ENCODE measurements around the gene LENG8.

GRCh38 chr19:54453921-54454780 is 5.2 kb downstream of the LENG8 start:
- no peak for TF ChIP-seq POLR2A (IDR thresholded peaks at IDR 0.05)
- TF ChIP-seq, protein P1, sequence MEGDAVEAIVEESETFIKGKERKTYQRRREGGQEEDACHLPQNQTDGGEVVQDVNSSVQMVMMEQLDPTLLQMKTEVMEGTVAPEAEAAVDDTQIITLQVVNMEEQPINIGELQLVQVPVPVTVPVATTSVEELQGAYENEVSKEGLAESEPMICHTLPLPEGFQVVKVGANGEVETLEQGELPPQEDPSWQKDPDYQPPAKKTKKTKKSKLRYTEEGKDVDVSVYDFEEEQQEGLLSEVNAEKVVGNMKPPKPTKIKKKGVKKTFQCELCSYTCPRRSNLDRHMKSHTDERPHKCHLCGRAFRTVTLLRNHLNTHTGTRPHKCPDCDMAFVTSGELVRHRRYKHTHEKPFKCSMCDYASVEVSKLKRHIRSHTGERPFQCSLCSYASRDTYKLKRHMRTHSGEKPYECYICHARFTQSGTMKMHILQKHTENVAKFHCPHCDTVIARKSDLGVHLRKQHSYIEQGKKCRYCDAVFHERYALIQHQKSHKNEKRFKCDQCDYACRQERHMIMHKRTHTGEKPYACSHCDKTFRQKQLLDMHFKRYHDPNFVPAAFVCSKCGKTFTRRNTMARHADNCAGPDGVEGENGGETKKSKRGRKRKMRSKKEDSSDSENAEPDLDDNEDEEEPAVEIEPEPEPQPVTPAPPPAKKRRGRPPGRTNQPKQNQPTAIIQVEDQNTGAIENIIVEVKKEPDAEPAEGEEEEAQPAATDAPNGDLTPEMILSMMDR (IDR thresholded peaks at IDR 0.05): no peak
- no peak for TF ChIP-seq POLR2AphosphoS5 (IDR thresholded peaks at IDR 0.05)

All from stomach (tissue), 4 donors.